MM.1S (cell line): ENCODE results near the gene PLS3.

Experiments
- CTCF ChIP-seq: fragments of 300-600 bp; sonication (generic); IDR thresholded peaks from 2 replicates; pipeline ENCODE4 v1.5.1; 2016; ENCODE audit warnings: antibody characterized with exemption, low read length, mixed read lengths
- EZH2 ChIP-seq: fragments of 300-600 bp; sonication (generic); optimal IDR thresholded peaks from 2 replicates; pipeline ENCODE3; 2017; ENCODE audit warnings: low read depth, mild to moderate bottlenecking, antibody characterized with exemption, low read length, mixed read lengths
- EZH2phosphoT487 ChIP-seq: fragments of 300-600 bp; sonication (generic); IDR thresholded peaks from 2 replicates; pipeline ENCODE4 v1.6.1; 2018; ENCODE audit warnings: antibody characterized with exemption, low read length

- TF ChIP-seq EZH2 (no peak), CTCF (no peak), EZH2phosphoT487 (no peak)
Measured at GRCh38 chrX:115525486-115525885, 35.5 kb upstream of the PLS3 start.
